HEK293 (cell line): ENCODE measurements around the gene DNM1L.
"Not testable (repeated sequence)": the region's sequence is repeated elsewhere in the genome, so short reads cannot be mapped to it uniquely, and the experiment has no call there.

Experiments
- CTCF ChIA-PET: fragments of 350-600 bp; formaldehyde crosslinking; extraction: SDS; loops from one replicate; lab custom pipeline; 2021; ENCODE audit warnings: antibody characterized with exemption; lab: Yijun Ruan, JAX
- POLR2A ChIA-PET: fragments of 300-600 bp; formaldehyde crosslinking; extraction: SDS; loops from one replicate; lab custom pipeline; 2020; ENCODE audit warnings: antibody characterized with exemption, inconsistent platforms; lab: Yijun Ruan, JAX
- H3K27ac ChIP-seq: fragments of 200-500 bp; sonication (Bioruptor generic); 2 replicates; pipeline ENCODE4 v1.5.1; 2014; ENCODE audit warnings: low read depth, low read length, control low read depth, inconsistent platforms; ENCODE audit errors: extremely low read depth
- H3K36me3 ChIP-seq, 2 experiments: fragments of 200-500 bp in 1 of 2; sonication (Bioruptor generic) in 1 of 2; 1 replicate in 1 of 2; 2 replicates in 1 of 2; pipeline ENCODE4 v1.5.1; 2014 to 2017; ENCODE audit warnings: inconsistent platforms in 2 of 2, low read length in 2 of 2; ENCODE audit not compliant: control insufficient read depth in 2 of 2, insufficient read depth in 1 of 2
- H3K4me1 ChIP-seq: fragments of 200-500 bp; sonication (Bioruptor generic); 2 replicates; pipeline ENCODE4 v1.5.1; 2014; ENCODE audit warnings: mild to moderate bottlenecking, low read length, inconsistent platforms; ENCODE audit not compliant: control insufficient read depth, insufficient read depth
- H3K4me3 ChIP-seq: 2 replicates; pipeline ENCODE4 v1.5.1; 2011; ENCODE audit warnings: low read depth, mild to moderate bottlenecking, control low read depth, low read length, moderate library complexity
- H3K9me3 ChIP-seq: fragments of 200-500 bp; sonication (Bioruptor generic); 2 replicates; pipeline ENCODE4 v1.5.1; 2014; ENCODE audit warnings: low read depth, low read length, inconsistent platforms; ENCODE audit not compliant: control insufficient read depth, insufficient read depth
- GFI1B ChIP-seq: fragments of 450-650 bp; formaldehyde crosslinking; IDR thresholded peaks from 2 replicates; pipeline ENCODE4 v1.5.1; 2016; ENCODE audit warnings: missing biosample characterization, missing genetic modification characterization
- GLIS2 ChIP-seq: fragments of 450-650 bp; formaldehyde crosslinking; IDR thresholded peaks from 2 replicates; pipeline ENCODE4 v1.5.1; 2016; ENCODE audit warnings: missing biosample characterization, missing genetic modification characterization
- HOXC10 ChIP-seq: sonication (generic); formaldehyde crosslinking; IDR thresholded peaks from 2 replicates; pipeline ENCODE4 v1.8.1; 2023; ENCODE audit warnings: mild to moderate bottlenecking, missing genetic modification reagents
- WT1 ChIP-seq: fragments of 450-650 bp; formaldehyde crosslinking; IDR thresholded peaks from 2 replicates; pipeline ENCODE4 v1.5.1; 2016; ENCODE audit warnings: missing biosample characterization, missing genetic modification characterization
- ZBTB8A ChIP-seq: fragments of 450-650 bp; formaldehyde crosslinking; IDR thresholded peaks from 2 replicates; pipeline ENCODE4 v1.5.1; 2016; ENCODE audit warnings: missing biosample characterization, missing genetic modification characterization
- ZNF133 ChIP-seq: fragments of 450-650 bp; formaldehyde crosslinking; IDR thresholded peaks from 2 replicates; pipeline ENCODE4 v1.5.1; 2016; ENCODE audit warnings: missing biosample characterization, missing genetic modification characterization
- ZNF148 ChIP-seq: fragments of 450-650 bp; formaldehyde crosslinking; IDR thresholded peaks from 2 replicates; pipeline ENCODE4 v1.5.0; 2017; ENCODE audit warnings: missing biosample characterization, missing genetic modification characterization, borderline replicate concordance
- ZNF169 ChIP-seq: fragments of 450-650 bp; formaldehyde crosslinking; IDR thresholded peaks from 2 replicates; pipeline ENCODE4 v1.5.1; 2016; ENCODE audit warnings: missing biosample characterization, missing genetic modification characterization
- ZNF214 ChIP-seq: fragments of 450-650 bp; formaldehyde crosslinking; IDR thresholded peaks from 2 replicates; pipeline ENCODE4 v1.5.1; 2017; ENCODE audit warnings: missing biosample characterization, mild to moderate bottlenecking, missing genetic modification characterization, borderline replicate concordance
- ZNF274 ChIP-seq, 2 experiments: fragments of 200-500 bp in 1 of 2; fragments of 450-650 bp in 1 of 2; sonication (Bioruptor generic) in 1 of 2; formaldehyde crosslinking in 1 of 2; IDR thresholded peaks; 2 replicates each; pipeline versions ENCODE4 v1.5.1 to v1.6.1; 2014 to 2016; ENCODE audit warnings: borderline replicate concordance in 1 of 2, inconsistent platforms in 1 of 2, low read length in 1 of 2, missing biosample characterization in 1 of 2, missing genetic modification characterization in 1 of 2
- ZNF292 ChIP-seq: fragments of 450-650 bp; formaldehyde crosslinking; IDR thresholded peaks from 2 replicates; pipeline ENCODE4 v1.5.1; 2016; ENCODE audit warnings: low read depth, missing biosample characterization, missing genetic modification characterization, borderline replicate concordance
- ZNF341 ChIP-seq: fragments of 450-650 bp; formaldehyde crosslinking; IDR thresholded peaks from 2 replicates; pipeline ENCODE4; 2016; ENCODE audit warnings: low read depth, missing biosample characterization, missing genetic modification characterization
- ZNF350 ChIP-seq: fragments of 450-650 bp; formaldehyde crosslinking; IDR thresholded peaks from 2 replicates; pipeline ENCODE4 v1.5.0; 2017; ENCODE audit warnings: missing biosample characterization, mild to moderate bottlenecking, missing genetic modification characterization
- ZNF501 ChIP-seq: fragments of 450-650 bp; formaldehyde crosslinking; IDR thresholded peaks from 2 replicates; pipeline ENCODE4 v1.5.1; 2016; ENCODE audit warnings: missing biosample characterization, missing genetic modification characterization
- ZNF544 ChIP-seq: fragments of 450-650 bp; formaldehyde crosslinking; IDR thresholded peaks from 2 replicates; pipeline ENCODE4 v1.5.0; 2017; ENCODE audit warnings: missing biosample characterization, missing genetic modification characterization
- ZNF626 ChIP-seq: fragments of 450-650 bp; sonication (Bioruptor Pico); formaldehyde crosslinking; IDR thresholded peaks from 2 replicates; pipeline ENCODE4 v1.5.1; 2018; ENCODE audit warnings: missing biosample characterization, missing genetic modification characterization, inconsistent platforms
- ZNF629 ChIP-seq: fragments of 450-650 bp; formaldehyde crosslinking; IDR thresholded peaks from 2 replicates; pipeline ENCODE4 v1.5.1; 2017; ENCODE audit warnings: missing biosample characterization, missing genetic modification characterization
- ZNF670 ChIP-seq: fragments of 450-650 bp; formaldehyde crosslinking; IDR thresholded peaks from 2 replicates; pipeline ENCODE4 v1.5.1; 2016; ENCODE audit warnings: missing biosample characterization, missing genetic modification characterization, low read depth
- TF ChIP-seq, protein P1 (sequence below): fragments of 450-650 bp; formaldehyde crosslinking; IDR thresholded peaks from 2 replicates; pipeline ENCODE4 v1.5.1; 2016; ENCODE audit warnings: missing biosample characterization, missing genetic modification characterization
- TF ChIP-seq, protein P2 (sequence below): fragments of 450-650 bp; formaldehyde crosslinking; IDR thresholded peaks from 2 replicates; pipeline ENCODE4 v1.5.1; 2016; ENCODE audit warnings: missing biosample characterization, missing genetic modification characterization, low read depth
- TF ChIP-seq, protein P3 (sequence below): fragments of 450-650 bp; formaldehyde crosslinking; conservative IDR thresholded peaks from 2 replicates; pipeline ENCODE4 v1.5.1; 2016; ENCODE audit warnings: low read depth, missing biosample characterization, missing genetic modification characterization

Gene DNM1L

DNA sequence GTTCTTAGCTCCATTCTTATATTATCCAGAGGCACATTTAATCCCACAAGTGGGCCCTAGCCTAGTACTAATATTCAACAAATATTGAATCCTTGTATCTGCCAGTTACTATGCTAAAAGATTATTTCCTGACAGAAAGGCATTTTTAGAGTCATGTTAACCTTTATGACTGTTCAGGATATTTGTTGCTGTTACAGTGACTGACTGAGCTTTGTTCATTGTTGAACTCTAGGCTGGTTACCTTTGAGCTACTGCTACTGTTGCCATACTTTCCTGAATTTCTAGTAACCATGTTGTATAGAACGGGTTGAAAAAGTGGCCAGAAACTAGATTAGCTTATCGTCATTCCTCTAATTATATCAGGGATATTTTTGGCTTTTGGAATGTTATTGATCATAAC is 29.8 kb downstream of the DNM1L start (continued):
- no peak for TF ChIP-seq GFI1B
- TF ChIP-seq ZNF501 (tag by site-specific recombination), result no peak
- TF ChIP-seq ZNF544 (tag by site-specific recombination), result no peak
- TF ChIP-seq ZNF341, result no peak
- TF ChIP-seq ZBTB8A (tag by site-specific recombination), result no peak
- no peak for TF ChIP-seq ZNF214
- TF ChIP-seq ZNF169 (tag by site-specific recombination), result no peak
- no peak for TF ChIP-seq ZNF629
- no peak for TF ChIP-seq ZNF292 (tag by site-specific recombination)

DNA sequence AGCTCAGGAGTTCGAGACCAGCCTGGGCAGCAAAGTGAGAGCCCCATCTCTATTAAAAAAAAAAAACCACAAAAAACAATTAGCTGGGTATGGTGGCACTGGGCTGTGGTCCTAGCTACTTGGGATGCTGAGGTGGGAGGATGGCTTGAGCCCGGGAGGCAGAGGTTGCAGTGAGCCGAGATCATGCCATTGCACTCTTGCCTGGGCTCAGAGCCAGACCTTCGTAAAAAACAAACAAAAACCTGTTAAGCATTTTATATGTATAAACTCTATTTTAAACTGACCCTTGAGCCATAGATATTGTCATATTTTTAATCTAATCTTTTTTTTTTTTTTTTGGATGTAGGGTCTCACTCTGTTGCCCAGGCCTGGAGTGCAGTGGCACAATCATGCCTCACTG is 35.7 kb downstream of the DNM1L start:
- TF ChIP-seq, protein P1, sequence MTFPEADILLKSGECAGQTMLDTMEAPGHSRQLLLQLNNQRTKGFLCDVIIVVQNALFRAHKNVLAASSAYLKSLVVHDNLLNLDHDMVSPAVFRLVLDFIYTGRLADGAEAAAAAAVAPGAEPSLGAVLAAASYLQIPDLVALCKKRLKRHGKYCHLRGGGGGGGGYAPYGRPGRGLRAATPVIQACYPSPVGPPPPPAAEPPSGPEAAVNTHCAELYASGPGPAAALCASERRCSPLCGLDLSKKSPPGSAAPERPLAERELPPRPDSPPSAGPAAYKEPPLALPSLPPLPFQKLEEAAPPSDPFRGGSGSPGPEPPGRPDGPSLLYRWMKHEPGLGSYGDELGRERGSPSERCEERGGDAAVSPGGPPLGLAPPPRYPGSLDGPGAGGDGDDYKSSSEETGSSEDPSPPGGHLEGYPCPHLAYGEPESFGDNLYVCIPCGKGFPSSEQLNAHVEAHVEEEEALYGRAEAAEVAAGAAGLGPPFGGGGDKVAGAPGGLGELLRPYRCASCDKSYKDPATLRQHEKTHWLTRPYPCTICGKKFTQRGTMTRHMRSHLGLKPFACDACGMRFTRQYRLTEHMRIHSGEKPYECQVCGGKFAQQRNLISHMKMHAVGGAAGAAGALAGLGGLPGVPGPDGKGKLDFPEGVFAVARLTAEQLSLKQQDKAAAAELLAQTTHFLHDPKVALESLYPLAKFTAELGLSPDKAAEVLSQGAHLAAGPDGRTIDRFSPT (tag by site-specific recombination), result no peak
- no peak for TF ChIP-seq HOXC10 (CRISPR knock-in tag)
- POLR2A ChIA-PET, result no interaction called here
- H3K36me3 ChIP-seq, result peaks cover 34 to 48% of the 10 kb centered on the region in 2 experiments

DNA sequence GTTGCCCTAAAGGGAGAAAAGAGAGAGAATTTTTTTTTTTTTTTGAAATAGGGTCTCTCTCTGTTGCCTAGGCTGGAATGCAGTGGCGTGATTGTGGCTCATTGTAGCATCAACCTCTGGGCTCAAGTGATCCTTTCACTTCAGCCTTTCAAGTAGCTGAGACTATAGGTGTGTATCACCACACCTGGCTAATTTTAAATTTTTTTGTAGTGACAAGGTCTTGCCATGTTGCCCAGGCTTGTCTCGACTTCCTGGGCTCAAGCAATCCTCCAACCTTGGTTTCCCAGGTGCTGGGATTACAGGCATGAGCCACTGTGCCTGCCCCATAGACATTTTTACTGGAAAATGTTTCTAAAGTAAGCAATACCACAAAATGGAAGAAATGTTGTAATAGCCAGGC is 39.8 kb downstream of the DNM1L start:
- Histone ChIP-seq H3K36me3 (peaks cover 33 to 50% of the 10 kb centered on the region in 2 experiments), H3K27ac (no peak overlapping the region), H3K4me3 (no peak overlapping the region), H3K9me3 (no peaks in the 10 kb centered on the region), H3K4me1 (no peaks in the 10 kb centered on the region)
- CTCF ChIA-PET, result no interaction called here
- POLR2A ChIA-PET, result no interaction called here
- no peak for TF ChIP-seq ZNF133
- TF ChIP-seq, protein P2, sequence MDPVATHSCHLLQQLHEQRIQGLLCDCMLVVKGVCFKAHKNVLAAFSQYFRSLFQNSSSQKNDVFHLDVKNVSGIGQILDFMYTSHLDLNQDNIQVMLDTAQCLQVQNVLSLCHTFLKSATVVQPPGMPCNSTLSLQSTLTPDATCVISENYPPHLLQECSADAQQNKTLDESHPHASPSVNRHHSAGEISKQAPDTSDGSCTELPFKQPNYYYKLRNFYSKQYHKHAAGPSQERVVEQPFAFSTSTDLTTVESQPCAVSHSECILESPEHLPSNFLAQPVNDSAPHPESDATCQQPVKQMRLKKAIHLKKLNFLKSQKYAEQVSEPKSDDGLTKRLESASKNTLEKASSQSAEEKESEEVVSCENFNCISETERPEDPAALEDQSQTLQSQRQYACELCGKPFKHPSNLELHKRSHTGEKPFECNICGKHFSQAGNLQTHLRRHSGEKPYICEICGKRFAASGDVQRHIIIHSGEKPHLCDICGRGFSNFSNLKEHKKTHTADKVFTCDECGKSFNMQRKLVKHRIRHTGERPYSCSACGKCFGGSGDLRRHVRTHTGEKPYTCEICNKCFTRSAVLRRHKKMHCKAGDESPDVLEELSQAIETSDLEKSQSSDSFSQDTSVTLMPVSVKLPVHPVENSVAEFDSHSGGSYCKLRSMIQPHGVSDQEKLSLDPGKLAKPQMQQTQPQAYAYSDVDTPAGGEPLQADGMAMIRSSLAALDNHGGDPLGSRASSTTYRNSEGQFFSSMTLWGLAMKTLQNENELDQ (tag by site-specific recombination), result no peak
- TF ChIP-seq, protein P3, sequence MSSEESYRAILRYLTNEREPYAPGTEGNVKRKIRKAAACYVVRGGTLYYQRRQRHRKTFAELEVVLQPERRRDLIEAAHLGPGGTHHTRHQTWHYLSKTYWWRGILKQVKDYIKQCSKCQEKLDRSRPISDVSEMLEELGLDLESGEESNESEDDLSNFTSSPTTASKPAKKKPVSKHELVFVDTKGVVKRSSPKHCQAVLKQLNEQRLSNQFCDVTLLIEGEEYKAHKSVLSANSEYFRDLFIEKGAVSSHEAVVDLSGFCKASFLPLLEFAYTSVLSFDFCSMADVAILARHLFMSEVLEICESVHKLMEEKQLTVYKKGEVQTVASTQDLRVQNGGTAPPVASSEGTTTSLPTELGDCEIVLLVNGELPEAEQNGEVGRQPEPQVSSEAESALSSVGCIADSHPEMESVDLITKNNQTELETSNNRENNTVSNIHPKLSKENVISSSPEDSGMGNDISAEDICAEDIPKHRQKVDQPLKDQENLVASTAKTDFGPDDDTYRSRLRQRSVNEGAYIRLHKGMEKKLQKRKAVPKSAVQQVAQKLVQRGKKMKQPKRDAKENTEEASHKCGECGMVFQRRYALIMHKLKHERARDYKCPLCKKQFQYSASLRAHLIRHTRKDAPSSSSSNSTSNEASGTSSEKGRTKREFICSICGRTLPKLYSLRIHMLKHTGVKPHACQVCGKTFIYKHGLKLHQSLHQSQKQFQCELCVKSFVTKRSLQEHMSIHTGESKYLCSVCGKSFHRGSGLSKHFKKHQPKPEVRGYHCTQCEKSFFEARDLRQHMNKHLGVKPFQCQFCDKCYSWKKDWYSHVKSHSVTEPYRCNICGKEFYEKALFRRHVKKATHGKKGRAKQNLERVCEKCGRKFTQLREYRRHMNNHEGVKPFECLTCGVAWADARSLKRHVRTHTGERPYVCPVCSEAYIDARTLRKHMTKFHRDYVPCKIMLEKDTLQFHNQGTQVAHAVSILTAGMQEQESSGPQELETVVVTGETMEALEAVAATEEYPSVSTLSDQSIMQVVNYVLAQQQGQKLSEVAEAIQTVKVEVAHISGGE (tag by site-specific recombination), result no peak
- no peak for TF ChIP-seq ZNF670 (tag by site-specific recombination)
- no peak for TF ChIP-seq ZNF350 (tag by site-specific recombination)
- TF ChIP-seq ZNF148 (tag by site-specific recombination), result no peak
- TF ChIP-seq GLIS2 (tag by site-specific recombination), result no peak
- no peak for TF ChIP-seq ZNF626
- TF ChIP-seq WT1 (tag by site-specific recombination), result no peak
- TF ChIP-seq ZNF274 (IDR thresholded peaks at IDR 0.05; ENCODE audit: low read length), result no peak
- TF ChIP-seq ZNF274 (tag by site-specific recombination; IDR thresholded peaks at IDR 0.05; ENCODE audit: borderline replicate concordance), result no peak

More for the DNA sequence above, 35.7 kb downstream of the DNM1L start:
- H3K4me1 ChIP-seq, result no peaks in the 10 kb centered on the region
- no peaks in the 10 kb centered on the region for H3K9me3 ChIP-seq
- H3K27ac ChIP-seq, result no peak overlapping the region
- CTCF ChIA-PET, result no interaction called here
- no peak overlapping the region for H3K4me3 ChIP-seq

GRCh38 chr12:32725308-32725707 is 46.2 kb downstream of the DNM1L start:
- CTCF ChIA-PET, result interaction anchor here (0.5 to 1.2 kb wide), 2 partner anchors 127 to 775 kb away, joined by 4 to 5 read pairs; no protein-coding TSS in a partner anchor
- POLR2A ChIA-PET, H3K27ac ChIP-seq, H3K4me3 ChIP-seq, H3K4me1 ChIP-seq, H3K9me3 ChIP-seq: not testable (repeated sequence)
- H3K36me3 ChIP-seq, result peaks cover 33 to 70% of the 10 kb centered on the region in 2 experiments
